SK-MEL-5 (cell line): ENCODE measurements around the gene OSBPL8. TPM values are rescaled to one million over a fixed set of nuclear protein-coding genes. Genes with fewer than 3 reads are reported as not detected.

ENCODE experiments used
- DNase-seq: peaks from one replicate; pipeline ENCODE4 v3.0.0-alpha.2; 2016; ENCODE audit warnings: low read depth, low spot score
- in situ Hi-C: cut with HindIII; loops from 2 replicates; pipeline ENCODE4 v1.10.0; 2016; ENCODE audit warnings: low sequenced_read_pairs, high pct_unique_total_duplicates, low pct_unique_long_range_greater_than_20kb
- total RNA-seq: library from RNA; depleted of rRNA; stranded (reverse); fragments of >200 nt; shearing (Covaris generic); gene quantifications from 2 replicates; pipeline ENCODE4 v1.2.3, GENCODE V29; 2014

Gene OSBPL8
- total RNA-seq, 1 experiment from 2014 or later, result 46.3 TPM

DNA sequence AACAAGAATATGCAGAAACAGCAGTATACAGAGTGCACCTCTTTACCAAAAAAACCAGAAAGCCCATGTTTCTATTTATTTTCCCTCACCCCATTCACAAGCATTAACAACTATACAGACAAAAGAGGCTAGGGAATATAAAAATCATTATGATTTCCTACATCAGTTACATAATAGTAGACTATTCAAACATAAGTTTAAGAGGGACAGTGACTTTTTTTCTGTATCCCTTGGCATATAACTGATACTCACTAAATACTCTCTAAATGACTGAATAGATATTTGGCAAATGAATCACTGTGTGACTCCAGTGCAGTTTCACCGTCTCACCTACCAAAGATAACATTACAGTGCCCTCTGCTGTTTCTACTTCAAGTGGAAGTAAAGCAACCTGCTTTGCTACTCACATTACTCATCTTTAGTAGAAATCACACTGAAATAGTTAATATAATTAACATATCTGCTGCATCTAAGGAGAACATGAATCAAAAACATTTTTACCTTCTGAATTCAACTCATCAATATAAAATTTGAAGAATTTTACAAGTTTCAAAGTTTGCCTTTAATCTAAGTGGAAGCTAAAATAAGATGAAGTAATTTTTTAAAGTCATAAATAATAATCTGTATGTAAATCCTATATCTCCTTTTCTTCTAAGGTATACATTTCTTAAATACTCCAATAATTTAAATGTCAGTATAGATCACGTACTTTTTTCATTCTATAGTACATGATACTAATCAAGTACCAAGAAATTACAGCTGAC, 103.8 kb downstream of the OSBPL8 start:
- DNase-seq, result peak; percentile 78
- in situ Hi-C loops, result no loop called here

DNA sequence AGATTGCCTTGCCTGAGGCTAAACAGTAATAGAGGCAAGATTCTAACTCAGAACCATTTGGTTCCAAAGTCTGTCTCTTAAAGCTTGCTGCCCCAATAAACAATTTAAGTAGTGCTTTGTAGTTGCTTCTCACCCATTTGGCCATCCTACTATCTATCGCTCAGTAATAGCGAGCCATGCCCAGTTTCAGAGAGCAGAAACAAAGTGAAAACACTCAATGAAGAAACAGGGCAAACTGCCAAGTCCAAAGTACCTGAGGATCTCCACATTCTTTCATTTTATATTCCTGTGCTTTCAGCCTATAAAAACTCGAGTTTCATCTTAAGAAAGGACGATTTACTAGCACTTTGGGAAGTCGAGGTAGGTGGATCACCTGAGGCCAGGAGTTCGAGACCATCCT, 108.0 kb downstream of the OSBPL8 start:
- in situ Hi-C loops, result no loop called here
- no peak for DNase-seq

DNA sequence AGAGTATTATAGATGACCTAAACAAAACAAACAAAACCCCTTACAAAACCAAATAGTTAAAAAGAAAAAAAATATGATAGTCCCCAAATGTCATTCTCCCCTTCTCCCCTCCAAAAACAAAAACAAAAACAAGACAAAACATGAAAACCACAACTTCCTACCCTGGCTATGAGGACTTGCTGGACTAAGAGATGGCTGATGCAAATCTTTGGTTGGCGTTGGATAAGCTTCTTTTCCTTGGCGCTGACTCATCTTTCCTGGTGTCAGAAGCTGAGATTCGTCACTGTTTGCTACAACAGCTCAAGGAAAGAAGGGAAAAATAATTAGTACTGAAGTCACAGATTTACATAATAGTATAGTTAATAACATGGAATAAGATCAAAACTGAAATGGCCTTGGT, 108.9 kb downstream of the OSBPL8 start:
- no peak for DNase-seq
- in situ Hi-C loops, result no loop called here

DNA sequence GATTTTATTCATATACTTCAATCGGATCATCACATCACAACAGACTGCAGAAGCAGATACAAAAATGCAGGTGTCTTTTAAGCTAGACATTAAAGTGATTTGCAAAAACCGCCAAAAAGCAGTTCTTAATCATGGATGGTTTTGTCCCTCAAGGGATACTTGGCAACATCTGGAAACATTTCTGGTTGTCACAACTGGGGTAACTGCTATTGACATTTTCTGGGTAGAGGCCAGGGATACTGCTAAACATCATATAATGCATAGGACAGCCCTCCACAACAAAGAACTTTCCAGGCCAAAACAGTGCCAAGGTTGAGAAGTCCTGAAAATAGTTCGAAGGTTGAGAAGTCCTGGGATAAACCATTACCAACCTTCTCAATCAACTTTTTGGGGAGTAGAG, 109.6 kb downstream of the OSBPL8 start:
- DNase-seq, result no peak
- in situ Hi-C loops, result no loop called here

DNA sequence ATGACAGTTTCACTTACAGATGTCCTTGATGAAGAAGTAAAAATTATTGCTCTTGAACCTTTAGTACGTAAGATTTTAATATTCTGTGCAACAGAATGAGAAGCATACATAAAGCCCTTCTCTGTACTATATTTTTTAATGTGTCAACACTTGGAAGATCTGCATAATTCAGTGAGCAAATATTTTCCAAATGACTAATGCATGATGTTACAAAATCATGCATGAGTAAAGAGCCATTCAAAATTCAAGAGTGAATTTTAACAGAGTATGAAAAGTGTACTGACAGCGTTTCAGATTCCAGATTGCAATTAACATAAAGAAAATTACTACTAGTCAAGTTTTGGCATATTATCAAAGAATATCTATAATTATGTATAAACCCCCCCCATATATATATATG, 110.0 kb downstream of the OSBPL8 start:
- in situ Hi-C loops, result no loop called here
- DNase-seq, result no peak

DNA sequence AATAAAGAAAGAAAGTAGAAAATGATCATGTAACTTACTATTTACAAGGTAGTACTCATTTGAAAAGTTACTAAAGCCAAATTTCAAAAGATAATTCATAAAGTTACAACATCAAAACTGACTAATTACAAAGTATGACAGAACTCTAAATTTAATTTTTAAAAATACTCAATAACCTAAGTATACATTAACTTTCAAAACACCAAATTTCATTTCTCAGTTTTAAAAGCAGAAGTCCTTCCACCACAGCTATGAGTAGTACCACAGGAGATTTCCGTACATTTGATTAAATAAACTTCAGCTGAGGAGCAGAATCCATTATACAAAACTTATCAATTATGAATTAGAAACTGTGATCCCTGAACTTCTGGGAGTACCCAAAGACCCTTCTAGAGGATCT, 110.6 kb downstream of the OSBPL8 start:
- in situ Hi-C loops, result no loop called here
- no peak for DNase-seq

DNA sequence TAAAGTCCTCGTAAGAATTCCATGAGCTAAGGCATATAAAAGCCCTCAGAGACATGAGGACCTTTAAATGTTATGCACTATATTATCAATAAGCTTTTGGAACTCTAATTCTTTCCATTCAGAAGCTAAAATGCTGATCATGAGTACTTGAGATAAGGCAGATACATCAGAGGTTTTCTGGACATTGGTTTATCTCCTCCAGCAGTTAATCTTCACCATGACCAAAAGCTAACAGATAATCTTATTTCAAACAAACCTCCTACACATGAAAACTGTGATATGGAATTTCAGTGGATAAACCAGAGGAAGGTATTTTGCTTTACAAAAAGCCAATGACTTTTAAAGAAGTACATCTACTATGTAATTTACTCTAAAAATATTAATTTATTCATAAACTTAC, 113.5 kb downstream of the OSBPL8 start:
- DNase-seq, result no peak
- in situ Hi-C loops, result no loop called here

DNA sequence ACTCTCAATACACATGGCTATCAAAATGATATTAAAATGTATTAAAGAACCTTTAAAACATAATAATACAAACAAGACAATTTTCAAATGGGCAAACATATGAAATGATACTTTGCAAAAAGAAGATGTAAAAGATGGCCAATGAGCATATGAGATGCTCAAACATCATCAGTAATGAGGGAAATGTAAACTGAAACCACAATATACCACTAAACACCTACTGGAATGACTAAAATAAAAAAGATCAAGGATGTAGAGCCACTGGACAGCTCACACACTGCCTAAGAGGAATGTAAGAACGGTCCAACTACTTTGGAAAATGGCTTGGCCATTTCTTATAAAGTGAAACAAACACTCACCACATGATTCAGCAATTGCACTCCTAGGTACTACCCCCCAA, 114.1 kb downstream of the OSBPL8 start:
- no peak for DNase-seq
- in situ Hi-C loops, result no loop called here

DNA sequence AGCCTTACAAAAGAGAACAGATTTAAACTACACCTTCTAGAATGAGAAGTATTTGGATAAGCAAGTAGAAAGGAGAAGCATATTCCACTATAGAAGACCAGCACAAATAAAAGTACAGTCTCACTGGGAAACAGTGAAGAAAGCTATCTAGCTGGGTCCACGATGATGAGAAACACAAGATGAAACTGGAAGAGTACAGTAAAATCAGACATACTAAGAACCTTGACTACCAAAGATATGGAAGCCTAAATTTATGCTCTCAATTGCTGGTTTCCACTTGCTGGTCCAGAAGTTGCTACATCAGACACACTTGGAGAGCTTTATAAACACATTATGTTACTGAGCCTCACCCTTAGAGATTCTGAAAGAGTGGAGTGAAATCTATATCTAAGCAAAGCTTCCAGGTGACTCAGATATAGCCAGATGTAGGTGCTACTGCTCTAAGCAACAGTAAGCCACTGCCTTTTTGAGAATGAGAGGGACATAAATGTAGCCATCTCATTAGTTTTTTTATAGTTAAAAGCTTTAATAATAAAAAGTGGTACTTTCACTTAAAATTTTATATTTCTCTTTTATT, 115.1 kb downstream of the OSBPL8 start:
- in situ Hi-C loops, result no loop called here
- DNase-seq, result no peak

DNA sequence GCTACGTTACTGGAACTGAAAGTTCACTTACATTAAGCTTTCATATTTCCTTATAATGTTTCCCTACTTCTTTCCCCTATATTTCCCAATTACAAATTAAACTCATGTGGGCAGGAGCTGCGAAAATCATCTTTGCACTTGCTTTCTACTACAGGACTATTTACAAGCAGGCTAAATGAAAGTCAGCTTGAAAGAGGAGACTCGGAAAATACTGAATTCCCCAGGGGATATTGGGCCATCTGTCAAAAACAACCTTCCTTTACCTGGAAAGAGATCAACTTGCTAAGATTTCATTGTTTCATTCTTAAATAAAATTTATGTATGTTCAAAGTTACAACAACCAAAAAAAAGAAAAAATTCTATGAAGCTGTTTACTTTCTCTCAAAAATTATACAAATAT, 118.6 kb downstream of the OSBPL8 start:
- DNase-seq, result no peak
- in situ Hi-C loops, result no loop called here

DNA sequence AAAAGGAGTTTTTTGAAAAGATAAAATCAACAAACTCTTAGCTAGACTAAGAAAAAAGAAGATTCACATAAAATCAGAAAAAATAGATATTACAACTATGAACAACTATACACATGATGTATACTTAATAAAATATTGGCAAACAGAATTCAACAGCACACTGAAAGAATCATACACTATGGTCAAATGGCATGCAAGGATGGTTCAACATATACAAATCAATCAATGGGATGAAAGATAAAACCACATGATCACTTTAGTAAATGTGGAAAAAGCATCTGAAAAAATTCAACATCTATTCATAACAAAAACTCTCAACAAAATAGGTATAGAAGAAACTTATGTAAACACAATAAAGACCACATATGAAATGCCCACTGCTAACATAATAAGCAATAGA, 126.8 kb downstream of the OSBPL8 start:
- no peak for DNase-seq
- in situ Hi-C loops, result no loop called here

DNA sequence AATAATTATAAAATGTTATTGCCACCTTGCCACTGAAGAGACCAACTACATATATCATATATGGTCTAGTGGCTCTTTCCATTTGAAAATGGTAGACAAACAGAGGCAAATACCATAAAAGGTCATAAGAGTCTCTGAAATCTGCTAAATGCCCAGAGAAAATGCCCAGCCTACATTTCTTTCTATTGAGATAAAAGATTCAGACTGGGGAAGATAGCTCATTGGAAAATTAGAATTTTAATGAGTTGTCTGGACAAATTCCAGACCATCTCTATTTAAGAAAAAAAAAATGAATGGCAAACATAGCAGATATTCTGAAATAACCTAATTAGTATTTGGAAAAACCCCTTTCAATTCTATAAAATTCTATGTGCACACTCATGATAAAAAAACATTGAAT, 131.5 kb downstream of the OSBPL8 start:
- DNase-seq, result no peak

DNA sequence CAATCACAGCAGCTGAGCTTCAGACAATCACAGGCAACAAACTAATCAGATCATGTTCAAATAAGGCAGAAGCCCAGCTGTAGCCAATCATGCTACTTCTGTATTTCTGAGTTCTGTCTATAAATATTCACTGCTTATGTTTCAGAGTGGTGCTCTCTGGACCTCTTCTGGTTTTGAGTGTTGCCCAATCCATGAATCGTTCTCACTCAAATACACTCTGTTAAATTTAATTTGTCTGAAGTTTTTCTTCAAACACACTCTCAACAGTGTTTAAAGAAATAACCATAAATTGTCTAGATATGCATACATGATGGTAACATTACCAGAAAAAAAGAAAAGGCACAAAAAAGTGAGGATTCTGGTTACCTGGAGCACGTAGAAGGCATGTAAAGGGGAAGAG, 133.4 kb downstream of the OSBPL8 start:
- in situ Hi-C loops, result no loop called here
- DNase-seq, result no peak

More for the DNA sequence above, 131.5 kb downstream of the OSBPL8 start:
- in situ Hi-C loops, result no loop called here

DNA sequence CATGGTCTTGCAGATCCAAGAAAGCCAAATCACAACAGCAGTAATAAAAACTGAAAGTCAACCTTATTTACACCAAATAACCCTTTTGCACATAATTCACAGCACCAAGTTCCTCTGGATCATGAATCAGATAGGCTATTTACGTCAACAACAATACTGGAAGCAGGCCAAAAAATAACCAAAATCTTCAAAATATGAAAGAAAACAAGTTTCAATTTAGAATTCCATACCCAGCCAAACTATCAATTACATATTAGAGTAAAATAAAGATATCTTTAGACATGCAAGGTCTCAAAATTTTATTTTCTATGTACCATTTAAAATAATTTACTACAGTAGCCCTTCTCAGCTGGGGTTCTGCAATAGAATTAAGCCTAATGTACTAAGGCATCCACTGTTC, 134.6 kb downstream of the OSBPL8 start:
- in situ Hi-C loops, result no loop called here
- no peak for DNase-seq

DNA sequence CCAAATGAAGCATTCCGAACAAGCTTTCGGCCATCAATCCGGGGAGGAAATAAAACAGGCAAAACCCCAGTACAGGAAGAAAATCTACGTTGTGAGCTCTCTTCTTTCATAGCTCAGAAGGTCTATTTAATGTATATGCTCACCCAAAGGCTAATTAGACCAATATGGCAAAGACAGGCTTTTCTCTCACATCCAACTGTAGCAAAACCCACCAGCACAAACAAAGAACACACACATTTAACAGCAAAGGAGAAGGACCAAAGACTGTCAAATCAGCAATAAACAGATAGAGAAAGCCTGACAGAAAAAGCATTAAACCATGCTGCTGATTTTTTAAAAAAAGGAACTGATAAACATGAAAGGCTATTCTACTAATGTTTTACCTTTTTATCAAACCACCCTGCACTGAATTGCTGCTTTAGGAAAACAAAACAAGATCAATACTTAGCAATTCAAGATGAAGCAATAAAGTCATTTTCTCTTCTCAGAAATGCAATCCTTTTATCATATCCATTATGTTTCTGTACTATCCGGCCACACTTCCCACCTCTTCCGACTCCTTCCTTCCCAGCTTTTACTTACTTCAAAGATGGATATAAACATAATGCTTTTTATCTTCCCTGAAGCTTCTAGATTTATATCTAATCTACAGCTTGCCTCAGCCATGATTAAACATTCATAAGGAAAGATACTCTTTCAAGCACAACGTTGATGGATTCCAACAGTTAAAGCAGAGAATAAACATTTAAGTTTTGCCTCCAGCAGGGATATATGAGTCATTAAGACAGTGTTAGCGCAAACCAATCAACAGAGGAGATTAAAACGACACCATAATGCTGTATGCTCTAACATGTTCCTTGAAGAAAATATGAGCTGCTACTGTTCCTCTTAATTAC, 136.8 kb downstream of the OSBPL8 start:
- in situ Hi-C loops, result no loop called here
- DNase-seq, result peak; percentile 10

DNA sequence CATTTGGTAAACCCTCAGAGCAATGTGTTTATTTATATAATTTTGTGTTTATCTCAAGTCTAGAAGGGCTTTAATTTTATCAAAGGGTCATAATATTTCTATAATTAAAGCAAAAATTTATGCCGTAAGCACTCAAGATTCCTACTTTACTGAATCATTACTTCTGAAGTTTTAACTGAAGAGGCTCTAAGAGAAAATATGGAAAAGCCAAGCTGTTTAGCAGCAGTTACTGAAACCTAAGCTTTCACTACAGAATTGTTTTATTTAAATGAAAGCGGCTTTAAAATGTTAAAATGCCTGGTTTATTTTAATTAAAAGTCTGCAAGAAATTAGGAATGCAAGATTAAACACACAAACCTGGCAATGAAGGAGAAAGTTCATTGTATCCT, 137.4 kb downstream of the OSBPL8 start:
- in situ Hi-C loops, result no loop called here
- no peak for DNase-seq

DNA sequence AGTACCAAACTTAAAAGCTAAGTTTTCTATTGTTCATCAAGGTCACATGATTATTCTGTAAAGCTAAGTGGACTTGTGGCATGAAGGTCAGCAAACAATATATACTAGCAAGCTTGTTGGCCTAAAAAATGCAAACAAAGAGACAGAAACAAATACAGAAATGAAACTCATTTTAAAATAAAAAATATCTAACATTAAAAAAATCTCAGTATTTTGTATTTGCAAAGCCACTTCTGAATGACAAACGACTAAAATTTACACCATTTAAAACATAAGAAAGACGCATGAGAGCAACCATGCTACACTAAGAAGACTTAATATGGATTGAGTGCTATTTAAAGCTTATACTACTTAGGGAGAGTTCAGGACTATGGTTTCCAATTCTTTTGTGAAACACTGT, 138.5 kb downstream of the OSBPL8 start:
- in situ Hi-C loops, result no loop called here
- no peak for DNase-seq

DNA sequence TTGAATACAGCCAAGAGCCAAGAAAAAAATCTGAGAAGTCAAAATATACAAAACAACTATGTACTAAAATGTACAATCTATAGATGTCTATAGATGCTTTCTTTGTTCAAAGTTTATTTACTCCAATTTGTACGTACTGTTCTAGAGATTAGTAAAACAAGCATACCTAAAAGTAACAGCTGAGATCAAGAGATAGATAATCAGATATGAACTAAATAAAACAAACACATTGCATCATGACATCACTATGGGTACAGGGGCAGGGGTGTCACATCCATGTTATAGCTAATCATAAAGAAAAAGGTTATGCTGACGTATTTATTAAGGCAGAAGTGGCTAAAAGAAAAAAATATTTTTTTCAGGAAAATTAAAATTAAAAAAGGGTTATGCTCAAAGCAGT, 139.3 kb downstream of the OSBPL8 start:
- in situ Hi-C loops, result no loop called here
- no peak for DNase-seq

DNA sequence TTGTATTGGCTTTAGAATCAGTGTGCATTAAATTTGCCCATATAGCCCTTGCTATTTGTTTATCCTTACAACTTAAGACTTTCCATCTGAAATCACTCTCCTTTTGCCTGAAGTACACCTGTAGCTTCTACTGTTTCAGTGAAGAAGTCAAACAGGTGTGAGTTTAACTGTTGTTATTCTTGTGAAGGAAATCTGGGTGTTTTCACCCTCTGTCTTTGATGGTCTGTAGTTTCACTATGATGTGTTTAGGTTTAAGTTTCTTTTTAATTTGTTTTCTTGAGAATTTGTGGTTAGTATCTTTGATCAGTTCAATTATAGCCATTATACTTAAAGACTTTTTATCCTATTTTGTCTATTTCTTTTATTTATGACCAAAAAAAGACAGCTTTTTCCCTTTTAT, 142.5 kb downstream of the OSBPL8 start:
- in situ Hi-C loops, result no loop called here
- no peak for DNase-seq
